Left lung (tissue), 10 donors: Measurements from ENCODE around the gene KIRREL3. TPM values are rescaled to one million over a fixed set of nuclear protein-coding genes. Genes with fewer than 3 reads are reported as not detected.

Experiments used
- ATAC-seq: fragments of 200-7000 bp; cut with Tn5 transposase; one replicate; pipeline ENCODE4 v1.9.1; 2020; ENCODE audit warnings: moderate library complexity
- DNase-seq, 4 donors: peaks; one replicate each; pipeline ENCODE4 v3.0.0-alpha.2; 2013 to 2020
- H3K27ac ChIP-seq, 2 donors: fragments of 200-600 bp; sonication (generic) in 1 of 2; one replicate each; pipeline versions ENCODE4 v1.5.0 to v1.8.0; 2020 to 2021
- H3K27me3 ChIP-seq, 2 donors: fragments of 200-600 bp; sonication (generic) in 1 of 2; one replicate each; pipeline versions ENCODE4 v1.5.0 to v1.8.0; 2020 to 2021
- H3K36me3 ChIP-seq, 2 donors: fragments of 200-600 bp; sonication (generic) in 1 of 2; one replicate each; pipeline versions ENCODE4 v1.5.0 to v1.8.0; 2020 to 2021
- H3K4me1 ChIP-seq, 2 donors: fragments of 200-600 bp; one replicate each; pipeline ENCODE4 v1.8.0; 2021
- H3K4me3 ChIP-seq, 2 donors: fragments of 200-600 bp; sonication (generic) in 1 of 2; one replicate each; pipeline versions ENCODE4 v1.5.0 to v1.8.0; 2020 to 2021; ENCODE audit warnings: mild to moderate bottlenecking in 1 of 2
- H3K9me3 ChIP-seq, 2 donors: fragments of 200-600 bp; sonication (generic) in 1 of 2; one replicate each; pipeline versions ENCODE4 v1.5.0 to v1.8.0; 2020 to 2021
- CTCF ChIP-seq, 2 donors: fragments of 200-600 bp; sonication (generic) in 1 of 2; IDR thresholded peaks; one replicate each; pipeline versions ENCODE4 v1.5.0 to v1.8.0; 2021; ENCODE audit warnings: antibody characterized with exemption in 2 of 2
- intact Hi-C, 2 donors: fragments of 100-400 bp; cut with DNase I; formaldehyde crosslinking; loops; one replicate each; pipeline versions ENCODE4 v1.11.2 to v1.14.2; 2022
- polyA plus RNA-seq, 6 donors: library from polyadenylated mRNA; unstranded; fragments of 120-200 nt; gene quantifications; one replicate each; pipeline ENCODE4 v1.2.1, GENCODE V29; 2013; ENCODE audit not compliant: insufficient read length in 6 of 6
- total RNA-seq, 2 donors: library from RNA; stranded (reverse); fragmentation: NEBNext Ultra II Directional; extraction: Animal tissue kit (Norgen Biotek cat#: 25700); gene quantifications; one replicate each; pipeline ENCODE4 v1.2.1, GENCODE V29; 2021
- donor health status: DM: no; HTN: yes; CAD: no.
- donor health status: DM: no; HTN: no; CAD: no.

Gene KIRREL3
- total and polyA plus RNA-seq, 8 donors, result 1.6 to 2.5 (median 2.0) TPM; not detected in 2

- no peaks in the 10 kb centered on the region for H3K4me1 ChIP-seq
- no peak for TF ChIP-seq CTCF (IDR thresholded peaks at IDR 0.05)
- H3K36me3 ChIP-seq, result no peaks in the 10 kb centered on the region
- DNase-seq (no peak), ATAC-seq (no peak)
- H3K4me3 ChIP-seq, result no peak overlapping the region
- no peaks in the 10 kb centered on the region for H3K9me3 ChIP-seq
- H3K27ac ChIP-seq, result no peak overlapping the region
- no peaks in the 10 kb centered on the region for H3K27me3 ChIP-seq
- intact Hi-C loops, result no loop called here
Measured at GRCh38 chr11:126942146-126942545, 58.4 kb downstream of the KIRREL3 start.

- ATAC-seq (no peak), DNase-seq (no peak)
- Histone ChIP-seq H3K4me3 (no peak overlapping the region), H3K4me1 (no peaks in the 10 kb centered on the region), H3K9me3 (no peaks in the 10 kb centered on the region), H3K27ac (no peak overlapping the region), H3K36me3 (no peaks in the 10 kb centered on the region), H3K27me3 (no peaks in the 10 kb centered on the region)
- intact Hi-C loops, result no loop called here
- no peak for TF ChIP-seq CTCF (IDR thresholded peaks at IDR 0.05)
Measured at GRCh38 chr11:126939552-126939951, 61.0 kb downstream of the KIRREL3 start.

- H3K9me3 ChIP-seq, result no peaks in the 10 kb centered on the region
- no peak for TF ChIP-seq CTCF (IDR thresholded peaks at IDR 0.05)
Measured at GRCh38 chr11:126938718-126939117, 61.9 kb downstream of the KIRREL3 start.

GRCh38 chr11:126930091-126930841, 70.3 kb downstream of the KIRREL3 start:
- intact Hi-C loops, result no loop called here
- no peaks in the 10 kb centered on the region for H3K4me1 ChIP-seq
- TF ChIP-seq CTCF (IDR thresholded peaks at IDR 0.05), result no peak
- ATAC-seq (peak; percentile 57), DNase-seq (peak in 1 of 4 donors; percentile 59)
- no peaks in the 10 kb centered on the region for H3K27me3 ChIP-seq
- peak overlapping the region; percentile 47 to 59 for H3K27ac ChIP-seq
- H3K9me3 ChIP-seq, result no peaks in the 10 kb centered on the region
- no peak overlapping the region for H3K4me3 ChIP-seq
- no peaks in the 10 kb centered on the region for H3K36me3 ChIP-seq

More at GRCh38 chr11:126938718-126939117, 61.9 kb downstream of the KIRREL3 start:
- DNase-seq (peak in 1 of 4 donors; percentile 51), ATAC-seq (no peak)
- no peaks in the 10 kb centered on the region for H3K4me1 ChIP-seq
- H3K27ac ChIP-seq, result no peak overlapping the region
- intact Hi-C loops, result no loop called here
- H3K4me3 ChIP-seq, result no peak overlapping the region
- no peaks in the 10 kb centered on the region for H3K27me3 ChIP-seq
- H3K36me3 ChIP-seq, result no peaks in the 10 kb centered on the region

- no peak overlapping the region for H3K4me3 ChIP-seq
- no peak for TF ChIP-seq CTCF (IDR thresholded peaks at IDR 0.05)
- no peaks in the 10 kb centered on the region for H3K27me3 ChIP-seq
- ATAC-seq (peak; percentile 76), DNase-seq (peak in 1 of 4 donors; percentile 53)
- peak overlapping the region; percentile 59 to 73 for H3K27ac ChIP-seq
- H3K36me3 ChIP-seq, result no peaks in the 10 kb centered on the region
- H3K4me1 ChIP-seq, result no peaks in the 10 kb centered on the region
- intact Hi-C loops, result no loop called here
- no peaks in the 10 kb centered on the region for H3K9me3 ChIP-seq
Measured at GRCh38 chr11:126929179-126930061, 71.2 kb downstream of the KIRREL3 start.
